ENCODE measurements around the gene EXOC6B.
"Not testable (repeated sequence)": the region's sequence is repeated elsewhere in the genome, so short reads cannot be mapped to it uniquely, and the experiment has no call there.

EXOC6B gene

GRCh38 chr2:72425996-72426395, 399.8 kb downstream of the EXOC6B start:
- DNase-seq: no peak

GRCh38 chr2:72423756-72424155, 402.1 kb downstream of the EXOC6B start:
- DNase-seq: no peak

GRCh38 chr2:72421771-72422379, 404.0 kb downstream of the EXOC6B start:
- DNase-seq: not testable (repeated sequence)

- no peak for DNase-seq
Measured at GRCh38 chr2:72415781-72416475, 409.9 kb downstream of the EXOC6B start.

- DNase-seq: no peak
Measured at GRCh38 chr2:72415241-72415661, 410.6 kb downstream of the EXOC6B start.

GRCh38 chr2:72414137-72414760, 411.6 kb downstream of the EXOC6B start:
- DNase-seq: no peak

- DNase-seq: no peak
Measured at GRCh38 chr2:72413716-72414115, 412.1 kb downstream of the EXOC6B start.

GRCh38 chr2:72412214-72412613, 413.6 kb downstream of the EXOC6B start:
- no peak for DNase-seq

GRCh38 chr2:72399879-72400278, 426.0 kb downstream of the EXOC6B start:
- DNase-seq: no peak

GRCh38 chr2:72395096-72395495, 430.7 kb downstream of the EXOC6B start:
- DNase-seq: no peak

GRCh38 chr2:72394541-72395070, 431.2 kb downstream of the EXOC6B start:
- no peak for DNase-seq

GRCh38 chr2:72389447-72389846, 436.4 kb downstream of the EXOC6B start:
- no peak for DNase-seq

GRCh38 chr2:72388263-72388662, 437.6 kb downstream of the EXOC6B start:
- no peak for DNase-seq

GRCh38 chr2:72386288-72386687, 439.5 kb downstream of the EXOC6B start:
- DNase-seq: no peak

- no peak for DNase-seq
Measured at GRCh38 chr2:72378753-72379348, 447.0 kb downstream of the EXOC6B start.

- no peak for DNase-seq
Measured at GRCh38 chr2:72367530-72368225, 458.2 kb downstream of the EXOC6B start.

GRCh38 chr2:72363406-72363805, 462.4 kb downstream of the EXOC6B start:
- DNase-seq: no peak

- DNase-seq: no peak
Measured at GRCh38 chr2:72362733-72363132, 463.1 kb downstream of the EXOC6B start.

- no peak for DNase-seq
Measured at GRCh38 chr2:72361521-72361920, 464.3 kb downstream of the EXOC6B start.

- DNase-seq: no peak
Measured at GRCh38 chr2:72361042-72361441, 464.8 kb downstream of the EXOC6B start.

- no peak for DNase-seq
Measured at GRCh38 chr2:72350852-72351251, 475.0 kb downstream of the EXOC6B start.

GRCh38 chr2:72349016-72349415, 476.8 kb downstream of the EXOC6B start:
- DNase-seq: no peak

GRCh38 chr2:72347081-72347480, 478.8 kb downstream of the EXOC6B start:
- DNase-seq: no peak
